Measurements from ENCODE around the gene HYI.
"Not testable (repeated sequence)": the region's sequence is repeated elsewhere in the genome, so short reads cannot be mapped to it uniquely, and the experiment has no call there.

The HYI gene

DNA sequence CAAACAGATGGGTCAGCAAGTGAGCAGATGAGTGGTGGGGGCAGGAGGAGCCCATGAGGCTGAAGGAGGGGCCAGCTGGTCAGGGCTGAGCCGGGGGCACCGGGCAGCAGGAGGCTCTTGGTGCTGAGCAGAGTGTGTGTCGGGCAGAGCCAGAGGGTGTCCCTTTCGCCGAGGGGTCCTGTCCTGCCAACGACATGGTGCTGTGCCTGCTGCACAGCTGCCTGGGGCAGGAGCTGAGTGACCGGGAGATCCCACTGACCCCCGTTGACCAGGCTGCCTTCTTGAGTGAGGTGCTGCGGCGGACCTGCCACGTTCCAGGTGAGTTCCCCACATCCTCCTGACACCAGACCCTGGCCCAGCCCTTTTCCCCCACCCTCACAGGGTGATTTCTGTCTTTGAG lies 27.5 kb downstream of the HYI start:
- no peak for DNase-seq

DNA sequence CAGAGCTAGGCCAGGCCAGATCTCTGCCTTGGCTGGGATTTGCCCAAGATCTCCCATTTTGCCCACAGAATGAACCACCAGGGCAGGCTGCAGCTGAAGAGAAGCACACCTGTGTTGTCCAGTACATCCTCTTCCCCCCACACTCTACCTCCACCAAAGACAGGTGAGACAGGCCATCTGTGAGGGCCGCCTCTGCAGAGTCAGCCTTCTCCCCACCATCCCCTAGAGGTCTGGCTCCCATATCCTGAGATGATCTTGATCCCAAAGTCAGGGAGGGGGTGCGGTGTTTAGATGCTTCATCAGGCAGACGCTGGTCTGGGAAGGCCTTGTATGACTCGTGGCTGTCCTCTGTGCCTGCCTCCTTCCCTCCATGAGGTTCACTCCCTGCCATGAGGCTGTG lies 28.7 kb downstream of the HYI start:
- DNase-seq: no peak

DNA sequence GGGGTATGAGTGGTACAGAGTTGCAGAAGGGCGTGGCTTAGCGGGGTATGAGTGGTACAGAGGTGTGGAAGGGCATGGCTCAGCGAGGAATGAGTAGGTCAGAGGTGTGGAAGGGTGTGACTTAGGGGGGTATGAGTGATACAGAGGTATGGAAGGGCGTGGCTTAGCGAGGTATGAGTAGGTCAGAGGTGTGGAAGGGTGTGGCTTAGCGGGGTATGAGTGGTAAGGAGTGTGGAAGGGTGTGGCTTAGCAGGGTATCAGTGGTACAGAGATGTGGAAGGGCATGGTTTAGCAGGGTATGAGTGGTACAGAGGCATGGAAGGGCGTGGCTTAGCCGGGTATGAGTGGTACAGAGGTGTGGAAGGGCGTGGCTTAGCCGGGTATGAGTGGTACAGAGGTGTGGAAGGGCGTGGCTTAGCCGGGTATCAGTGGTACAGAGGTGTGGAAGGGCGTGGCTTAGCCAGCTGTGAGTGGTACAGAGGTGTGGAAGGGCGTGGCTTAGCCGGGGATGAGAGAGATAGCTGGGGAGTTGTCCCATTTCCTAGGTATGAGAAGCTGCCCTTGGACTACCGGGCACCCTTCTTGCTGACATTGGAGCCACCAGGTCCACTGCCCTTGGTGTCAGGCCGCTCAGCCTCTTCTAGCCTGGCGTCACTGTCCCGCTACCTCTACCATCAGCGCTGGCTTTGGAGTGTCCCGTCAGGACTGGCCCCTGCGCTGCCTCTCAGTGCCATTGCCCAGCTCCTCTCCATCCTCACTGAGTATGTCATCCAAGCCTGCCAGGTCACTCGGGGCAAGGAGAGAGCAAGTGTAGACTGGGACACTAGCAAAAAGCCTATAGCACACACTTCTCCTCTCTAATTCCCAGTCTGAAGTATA lies 29.8 kb downstream of the HYI start:
- DNase-seq: no peak

DNA sequence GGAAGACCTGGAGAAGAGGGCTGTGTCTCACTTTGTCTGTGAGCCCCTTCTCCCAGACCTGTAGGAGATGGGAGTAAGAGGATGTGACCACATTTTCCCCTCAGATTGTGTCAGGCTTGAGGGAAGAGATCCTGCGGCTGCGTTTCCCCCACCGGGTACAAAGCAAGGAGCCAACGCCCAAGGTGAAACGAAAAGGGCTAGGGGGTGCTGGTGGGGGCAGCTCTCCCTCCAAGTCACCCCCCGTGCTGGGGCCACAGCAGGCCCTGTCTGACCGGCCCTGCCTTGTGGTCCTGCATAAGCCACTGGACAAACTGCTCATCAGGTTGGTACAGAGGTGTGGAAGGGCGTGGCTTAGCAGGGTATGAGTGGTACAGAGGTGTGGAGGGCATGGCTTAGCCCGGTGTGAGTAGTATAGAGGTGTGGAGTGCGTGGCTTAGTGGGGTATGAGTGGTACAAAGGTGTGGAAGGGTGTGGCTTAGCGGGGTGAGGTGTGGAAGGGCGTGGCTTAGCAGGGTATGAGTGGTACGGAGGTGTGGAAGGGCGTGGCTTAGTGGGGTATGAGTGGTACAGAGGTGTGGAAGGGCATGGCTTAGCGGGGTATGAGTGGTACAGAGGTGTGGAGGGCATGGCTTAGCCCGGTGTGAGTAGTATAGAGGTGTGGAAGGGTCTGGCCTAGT lies 30.6 kb downstream of the HYI start:
- no peak for DNase-seq

DNA sequence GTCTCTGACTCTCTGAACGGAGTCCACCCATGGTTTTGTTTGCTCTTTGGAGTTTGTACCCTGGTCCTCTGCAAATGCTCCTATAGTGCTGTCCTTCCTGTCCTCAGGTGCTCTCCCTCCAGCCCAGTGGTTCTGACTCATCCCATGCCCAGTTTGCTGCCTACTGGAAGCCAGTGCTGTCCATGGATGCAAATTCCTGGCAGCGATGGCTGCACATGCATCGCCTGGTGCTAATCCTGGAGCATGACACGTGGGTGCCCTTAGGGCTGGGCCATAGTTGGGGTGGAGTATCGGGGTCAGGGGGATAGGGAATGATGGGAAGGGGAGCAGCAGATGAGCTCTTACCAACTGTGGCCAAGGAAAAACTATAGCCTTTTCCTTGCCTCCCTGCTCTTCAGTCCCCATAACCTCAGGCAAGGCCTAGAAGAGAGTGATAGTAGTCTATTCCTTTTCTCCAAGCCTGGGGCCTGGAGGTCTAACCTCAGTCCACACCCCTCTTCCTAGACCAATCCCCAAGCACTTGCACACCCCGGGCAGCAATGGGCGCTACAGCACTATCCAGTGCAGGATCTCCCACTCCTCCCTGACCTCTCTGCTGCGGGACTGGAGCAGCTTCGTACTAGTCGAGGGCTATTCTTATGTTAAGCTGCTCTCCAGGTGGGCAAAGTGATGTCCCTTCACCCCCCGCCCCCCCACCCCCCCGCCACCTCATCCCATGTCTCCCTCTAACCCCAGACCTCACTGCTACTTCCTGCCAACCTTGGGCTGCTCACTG lies 31.6 kb downstream of the HYI start:
- no peak for DNase-seq

DNA sequence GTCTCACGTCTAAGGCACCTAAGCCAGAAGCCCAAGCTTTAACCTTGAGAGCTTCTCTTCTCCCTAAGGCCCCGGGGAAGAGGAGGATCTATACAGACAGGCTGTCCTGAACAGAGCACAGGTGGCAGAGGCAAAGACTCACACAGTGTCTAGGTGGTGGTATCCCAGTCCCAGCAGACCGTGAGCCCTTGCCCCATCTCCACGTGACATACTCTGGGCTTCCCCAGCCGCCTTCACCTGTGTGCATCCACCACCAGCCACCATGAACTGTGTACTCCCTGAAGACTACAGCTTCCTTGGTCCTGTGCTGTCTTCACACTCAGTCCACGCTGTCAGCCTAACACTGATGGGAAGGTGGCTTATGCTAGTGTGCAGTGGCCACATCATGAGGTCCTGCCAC lies 32.3 kb downstream of the HYI start:
- DNase-seq: no peak

DNA sequence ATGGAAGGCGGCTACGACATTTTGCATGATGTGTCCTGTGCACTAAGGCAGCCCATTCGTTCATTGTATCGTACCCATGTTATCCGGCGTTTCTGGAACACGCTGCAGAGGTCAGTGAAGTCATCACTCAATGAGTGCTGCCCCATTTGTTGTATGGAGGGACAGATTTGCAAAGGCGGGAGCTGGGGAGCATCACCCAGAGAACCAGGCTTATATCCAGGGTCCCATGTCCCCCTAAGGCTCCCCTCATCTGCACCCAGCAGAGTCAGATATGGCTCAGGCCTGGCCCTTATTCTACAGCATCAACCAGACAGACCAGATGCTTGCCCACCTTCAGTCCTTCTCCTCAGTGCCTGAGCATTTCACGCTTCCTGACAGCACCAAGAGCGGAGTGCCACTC lies 32.9 kb downstream of the HYI start:
- no peak for DNase-seq

DNA sequence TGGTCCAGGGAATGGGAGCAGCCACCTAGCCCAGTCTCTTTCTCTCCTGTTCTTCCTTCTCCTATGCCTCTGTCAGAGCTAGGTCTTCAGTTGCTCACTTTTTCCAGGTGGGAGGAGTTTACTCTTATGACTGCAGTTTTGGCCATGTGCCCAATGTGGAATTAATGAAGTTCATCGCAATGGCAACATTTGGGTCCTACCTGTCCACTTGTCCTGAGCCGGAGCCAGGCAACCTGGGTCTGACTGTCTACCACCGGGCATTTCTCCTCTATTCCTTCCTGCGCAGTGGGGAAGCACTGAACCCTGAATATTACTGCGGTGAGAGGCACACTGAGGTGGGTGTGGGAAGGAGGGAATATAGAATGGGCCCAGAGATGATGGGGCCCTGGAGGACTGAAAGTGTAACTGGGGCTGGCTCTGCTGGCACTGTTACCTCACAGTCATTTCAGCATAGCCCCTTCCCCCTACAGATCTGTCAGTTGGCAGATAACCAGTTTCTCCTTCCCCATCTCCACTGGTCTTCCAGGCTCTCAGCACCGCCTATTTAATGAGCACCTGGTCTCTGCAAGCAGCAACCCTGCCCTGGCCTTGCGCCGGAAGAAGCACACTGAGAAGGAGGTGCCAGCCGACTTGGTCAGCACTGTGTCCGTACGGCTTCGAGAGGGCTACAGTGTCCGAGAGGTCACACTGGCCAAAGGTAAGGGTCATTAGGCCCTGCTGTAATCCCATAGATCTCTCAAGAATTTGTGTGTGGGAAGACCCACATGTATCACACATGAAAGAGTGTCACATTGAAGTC lies 33.9 kb downstream of the HYI start:
- no peak for DNase-seq

DNA sequence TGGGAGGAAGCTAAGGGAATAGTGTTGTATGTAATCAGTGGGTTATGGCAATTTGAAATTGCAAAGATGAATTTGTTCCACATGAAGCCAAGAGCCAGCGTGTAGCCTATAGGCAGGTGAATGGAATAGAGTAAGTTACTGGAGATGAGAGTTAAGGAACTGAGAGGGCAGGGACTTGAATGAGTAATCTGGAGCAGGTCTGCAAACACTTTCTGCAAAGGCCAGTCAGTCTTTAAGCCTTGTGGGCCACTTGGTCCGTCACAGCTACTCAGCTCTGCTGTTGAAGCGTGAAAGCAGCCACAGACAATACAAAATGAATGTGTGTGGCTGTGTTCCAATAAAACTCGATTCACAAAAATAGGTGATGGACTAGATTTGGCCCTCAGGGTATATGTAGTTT lies 34.9 kb downstream of the HYI start:
- no peak for DNase-seq

DNA sequence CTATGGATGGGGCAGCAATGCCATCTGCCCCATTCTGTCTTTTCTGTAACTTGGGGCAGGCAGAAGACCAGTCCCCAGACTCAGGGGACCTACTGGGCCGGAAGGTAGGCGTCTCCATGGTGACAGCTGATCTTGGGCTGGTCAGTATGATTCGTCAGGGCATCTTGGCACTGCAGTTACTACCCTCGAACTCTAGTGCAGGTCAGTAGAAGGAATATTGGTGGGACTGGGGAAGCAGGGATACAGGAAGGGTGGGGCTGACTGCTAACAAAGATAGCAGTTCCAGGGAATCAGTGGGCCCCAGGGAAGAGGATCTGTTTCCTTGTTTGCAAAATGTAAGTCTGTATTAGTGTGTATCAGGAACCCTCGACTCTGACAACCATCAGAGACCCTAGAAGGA lies 37.8 kb downstream of the HYI start:
- no peak for DNase-seq

DNA sequence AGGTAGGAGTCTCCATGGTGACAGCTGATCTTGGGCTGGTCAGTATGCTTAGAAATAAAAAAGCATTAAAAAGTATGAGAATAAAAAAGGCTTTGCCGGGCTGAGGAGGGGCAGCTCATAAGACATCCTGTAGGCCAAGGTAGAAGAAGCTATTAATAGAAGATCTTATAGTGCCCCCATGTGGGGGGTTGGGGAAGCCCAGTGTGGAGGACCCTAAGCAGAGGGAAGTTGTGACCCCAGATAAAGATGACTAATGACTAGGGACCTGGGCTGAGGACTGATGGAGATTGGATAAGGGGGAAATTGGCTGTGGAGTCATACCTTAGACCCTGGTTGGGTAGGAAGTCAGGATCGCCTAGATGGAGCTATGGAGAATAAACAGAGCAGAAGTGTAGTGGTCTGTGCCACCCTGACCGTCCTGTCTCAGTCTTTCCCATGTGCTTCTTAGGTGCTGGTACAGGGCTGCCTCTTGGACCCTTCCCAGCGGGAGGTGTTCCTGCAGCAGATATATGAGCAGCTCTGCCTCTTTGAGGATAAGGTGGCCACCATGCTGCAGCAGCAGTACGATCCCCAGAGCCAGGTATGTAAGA lies 39.0 kb downstream of the HYI start:
- no peak for DNase-seq

DNA sequence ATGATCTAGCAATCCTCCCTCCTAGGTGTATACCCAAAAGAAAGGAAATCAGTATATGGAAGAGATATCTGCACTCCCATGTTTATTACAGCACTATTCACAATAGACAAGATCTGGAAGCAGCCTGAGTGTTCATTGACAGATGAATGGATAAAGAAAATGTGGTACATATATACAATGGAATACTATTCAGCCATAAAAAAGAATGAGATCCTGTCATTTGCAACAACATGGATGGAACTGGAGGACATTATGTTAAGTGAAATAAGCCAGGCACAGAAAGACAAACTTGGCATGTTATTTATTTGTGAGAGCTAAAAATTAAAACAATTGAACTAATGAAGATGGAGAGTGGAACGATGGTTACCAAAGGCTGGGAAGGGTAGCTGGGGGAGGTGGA lies 40.3 kb downstream of the HYI start:
- not testable (repeated sequence) for DNase-seq

DNA sequence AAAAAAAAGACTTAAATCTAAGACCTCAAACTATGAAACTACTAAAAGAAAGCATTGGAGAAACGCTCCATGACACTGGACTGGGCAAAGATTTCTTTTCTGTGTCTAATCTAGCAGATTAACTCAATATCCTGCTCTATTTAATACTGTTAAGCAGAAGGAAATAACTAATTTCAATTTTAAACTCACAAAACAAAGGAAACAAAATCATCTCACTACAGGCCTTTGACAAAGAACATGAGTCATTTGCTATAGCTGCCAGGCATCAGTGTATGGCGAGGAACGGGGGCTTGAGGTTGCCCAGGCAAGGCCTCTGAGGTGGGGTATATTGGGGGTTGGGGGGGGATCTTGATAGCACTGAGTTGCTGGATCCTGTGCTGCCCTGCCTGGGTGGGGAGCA lies 43.2 kb downstream of the HYI start:
- DNase-seq: no peak

DNA sequence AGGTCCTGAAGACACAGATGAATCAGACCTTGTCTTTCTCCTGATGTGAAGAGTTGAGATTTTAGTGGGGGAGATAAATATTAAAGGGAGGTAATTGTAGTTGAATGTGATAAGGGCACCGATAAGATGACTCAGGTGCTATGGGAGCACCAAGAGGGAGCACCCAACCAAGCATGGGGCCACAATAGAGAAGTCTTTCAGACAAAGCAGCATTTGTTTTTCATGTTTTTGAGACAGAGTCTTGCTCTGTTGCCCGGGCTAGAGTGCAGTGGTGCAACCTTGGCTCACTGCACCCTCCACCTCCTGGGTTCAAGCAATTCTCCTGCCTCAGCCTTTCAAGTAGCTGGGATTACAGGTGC lies 47.9 kb downstream of the HYI start:
- no peak for DNase-seq

DNA sequence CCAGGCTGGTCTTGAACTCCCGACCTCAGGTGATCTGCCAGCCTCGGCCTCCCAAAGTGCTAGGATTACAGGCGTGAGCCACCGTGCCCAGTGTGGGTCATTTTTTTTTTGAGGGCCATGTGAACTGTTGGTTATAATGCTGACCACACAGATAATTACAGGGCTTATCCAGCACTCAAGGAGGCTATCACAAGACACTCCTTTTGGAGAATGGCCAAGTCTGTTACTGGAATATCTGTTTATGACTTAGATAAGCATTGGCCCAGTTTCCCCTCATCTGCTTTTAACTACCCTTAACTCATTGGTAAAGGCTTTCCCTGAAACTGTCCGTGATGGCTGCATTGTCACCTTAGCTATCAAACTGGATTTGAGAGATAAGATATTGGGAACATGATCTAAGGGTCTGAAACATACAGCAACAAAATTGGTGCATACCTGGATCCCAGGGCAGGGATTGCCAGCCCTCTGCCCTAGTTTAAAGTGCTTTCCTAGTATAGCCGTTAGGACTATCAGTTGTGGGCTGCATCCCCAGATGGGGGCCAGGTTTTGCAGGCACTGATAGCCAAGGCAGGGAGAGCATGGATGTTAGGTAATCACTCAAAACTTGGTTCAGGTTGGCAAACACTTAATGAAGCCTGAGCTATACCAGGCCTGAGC lies 48.4 kb downstream of the HYI start:
- no peak for DNase-seq

DNA sequence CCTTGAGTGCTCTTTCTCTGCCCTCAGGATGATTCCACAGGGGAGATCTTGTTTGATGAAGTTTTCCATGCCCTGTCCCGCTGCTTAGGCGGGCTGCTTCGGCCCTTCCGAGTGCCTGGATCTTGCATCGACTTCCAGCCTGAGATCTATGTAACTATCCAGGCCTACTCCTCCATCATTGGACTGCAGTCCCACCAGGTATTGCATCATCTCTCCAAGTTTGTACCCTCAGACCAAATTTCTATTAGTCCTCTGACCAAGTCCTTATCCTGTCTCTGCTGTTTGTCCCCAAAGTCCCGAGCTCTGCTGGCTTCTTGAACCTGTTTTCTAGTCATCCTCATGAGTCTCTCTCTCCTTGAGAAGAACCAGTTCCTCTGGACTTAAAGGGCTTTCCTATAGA lies 49.4 kb downstream of the HYI start:
- no peak for DNase-seq

DNA sequence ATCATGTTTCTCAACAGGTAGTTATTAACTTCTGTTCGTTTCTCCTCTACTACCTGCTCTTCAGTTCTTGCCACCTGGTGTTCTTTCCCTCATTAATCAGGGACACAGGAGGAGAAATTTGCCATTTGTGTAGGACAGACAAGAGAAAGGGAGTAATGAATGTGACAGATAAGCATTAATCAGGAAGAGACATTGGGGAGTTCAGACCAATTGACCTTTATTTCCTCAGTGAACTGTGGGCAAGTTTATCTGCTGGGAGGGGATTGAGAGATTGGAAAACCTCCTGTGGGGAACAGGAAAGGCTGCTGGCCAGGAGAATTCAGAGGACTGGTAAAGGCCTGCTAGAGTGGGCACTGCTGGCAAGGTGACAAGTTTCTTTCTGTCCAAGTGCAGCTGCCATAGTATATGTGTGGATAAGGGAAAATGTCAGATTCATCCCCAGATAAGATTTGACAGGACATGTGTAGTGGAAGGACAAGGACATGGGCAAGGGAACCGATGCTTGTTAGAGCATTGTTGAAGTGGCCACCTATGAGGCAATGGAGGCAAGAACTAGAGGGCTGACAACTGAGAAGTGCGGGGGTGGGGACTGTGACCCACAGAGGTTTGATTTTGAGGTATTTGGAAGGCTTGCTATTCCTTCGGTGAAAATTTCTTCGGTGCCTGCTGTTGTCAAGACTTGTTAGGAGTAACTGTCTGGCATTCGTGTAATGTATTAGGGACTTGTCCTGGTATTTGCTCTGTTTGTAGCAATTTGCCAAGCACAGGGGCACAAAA lies 51.5 kb downstream of the HYI start:
- DNase-seq: no peak
